Activated CD4-positive, alpha-beta T cell treated with anti-CD3 and anti-CD28 coated beads for 36 hours (primary cell): ENCODE data around the gene SLC25A1. TPM values are rescaled to one million over a fixed set of nuclear protein-coding genes. Genes with fewer than 3 reads are reported as not detected.
A peak's percentile ranks its signal among the peaks of the same experiment; 100 is the strongest.

ENCODE experiments used
- ATAC-seq: fragments of 200-7000 bp; cut with Tn5 transposase; one replicate; pipeline ENCODE4 v1.10.0; 2021; ENCODE audit warnings: mild to moderate bottlenecking, moderate library complexity
- CTCF ChIA-PET: fragments of 350-600 bp; sonication (Branson Sonifier 250); formaldehyde crosslinking; loops from one replicate; lab custom pipeline; 2021; ENCODE audit warnings: antibody characterized with exemption; lab: Charles Lee
- POLR2A ChIA-PET: fragments of 350-600 bp; sonication (Branson Sonifier 250); formaldehyde crosslinking; loops from one replicate; lab custom pipeline; 2021; ENCODE audit warnings: antibody characterized with exemption, inconsistent platforms; lab: Charles Lee
- DNase-seq: peaks from one replicate; pipeline ENCODE4 v3.0.0-alpha.2; 2020
- H3K27ac Mint-ChIP-seq: one replicate; pipeline ENCODE4 v1.8.0; 2021; ENCODE audit warnings: mixed read lengths
- H3K27me3 Mint-ChIP-seq: one replicate; pipeline ENCODE4 v1.8.0; 2021; ENCODE audit warnings: mixed read lengths
- H3K36me3 Mint-ChIP-seq: one replicate; pipeline ENCODE4 v1.8.0; 2021; ENCODE audit warnings: low read depth, mixed read lengths
- H3K4me1 Mint-ChIP-seq: one replicate; pipeline ENCODE4 v1.8.0; 2021; ENCODE audit warnings: mixed read lengths
- H3K4me3 Mint-ChIP-seq: one replicate; pipeline ENCODE4 v1.8.0; 2021; ENCODE audit warnings: mild to moderate bottlenecking, moderate library complexity, mixed read lengths
- H3K9me3 Mint-ChIP-seq: one replicate; pipeline ENCODE4 v1.8.0; 2021; ENCODE audit warnings: low read depth, mixed read lengths
- intact Hi-C, 2 experiments: fragments of 100-400 bp; cut with DNase I in 1 of 2; cut with micrococcal nuclease in 1 of 2; formaldehyde crosslinking; loops; one replicate each; pipeline versions ENCODE4 v1.14.2 to v1.15.1; 2022 to 2024; cut with DNase I, micrococcal nuclease
- total RNA-seq, 2 experiments: library from RNA; stranded (reverse); gene quantifications; one replicate each; pipeline ENCODE4 v1.2.3, GENCODE V29; 2021

SLC25A1 gene
- total RNA-seq, 2 experiments from 2014 or later = 48.5 to 52.8 TPM

- DNase-seq (peak; percentile 66), ATAC-seq (peak; percentile 34)
- POLR2A ChIA-PET = interaction anchor here (0.5 to 1.0 kb wide), 6 partner anchors 33 to 952 kb away, joined by 3 to 6 read pairs (median 3); partner anchors contain the start of genes CDC45 and ESS2
- Mint-ChIP-seq H3K4me1 (peaks cover 34% of the 10 kb centered on the region), H3K36me3 (no peaks in the 10 kb centered on the region), H3K9me3 (no peaks in the 10 kb centered on the region), H3K27ac (no peak overlapping the region), H3K27me3 (no peaks in the 10 kb centered on the region), H3K4me3 (peak overlapping the region; percentile 75)
- CTCF ChIA-PET = interaction anchor here (1.0 to 1.4 kb wide), 4 partner anchors 47 to 454 kb away, joined by 3 to 4 read pairs (median 4); no protein-coding TSS in a partner anchor
- intact Hi-C loops = loop anchor here (1.0 to 5.0 kb wide), 15 partner anchors 33 to 764 kb away; partner anchors contain the start of genes C22orf39 (in 2 of the 2), CDC45 (in 2 of the 2), CLTCL1 (in 2 of the 2) and ESS2 (in 2 of the 2)
Observed at GRCh38 chr22:19178065-19178656, 375 bp downstream of the SLC25A1 start.

- Mint-ChIP-seq H3K36me3 (peaks cover 4% of the 10 kb centered on the region), H3K4me3 (peak overlapping the region; percentile 75), H3K27me3 (no peaks in the 10 kb centered on the region), H3K9me3 (no peaks in the 10 kb centered on the region), H3K4me1 (peaks cover 39% of the 10 kb centered on the region), H3K27ac (no peak overlapping the region)
- ATAC-seq = no peak
- CTCF ChIA-PET = no interaction called here
- POLR2A ChIA-PET = no interaction called here
- no peak for DNase-seq
- intact Hi-C loops = loop anchor here (1.0 to 5.0 kb wide), 15 partner anchors 33 to 765 kb away; partner anchors contain the start of genes C22orf39 (in 2 of the 2), CDC45 (in 2 of the 2), CLTCL1 (in 2 of the 2) and ESS2 (in 2 of the 2)
Observed at GRCh38 chr22:19177164-19178064, 1.1 kb downstream of the SLC25A1 start.

- Mint-ChIP-seq H3K4me1 (peaks cover 37% of the 10 kb centered on the region), H3K27ac (no peak overlapping the region), H3K9me3 (no peaks in the 10 kb centered on the region), H3K36me3 (peaks cover 6% of the 10 kb centered on the region), H3K27me3 (no peaks in the 10 kb centered on the region), H3K4me3 (peak overlapping the region; percentile 49)
- ChIA-PET POLR2A (no interaction called here), CTCF (no interaction called here)
- DNase-seq = no peak
- intact Hi-C loops = loop anchor here (5.0 kb wide), 5 partner anchors 69 to 766 kb away; partner anchors contain the start of genes C22orf39 (in 1 of the 2), CLTCL1 (in 1 of the 2), COMT (in 1 of the 2) and HIRA (in 1 of the 2)
- ATAC-seq = no peak
Observed at GRCh38 chr22:19176732-19177131, 1.8 kb downstream of the SLC25A1 start.

- ATAC-seq = no peak
- H3K27me3 Mint-ChIP-seq = no peaks in the 10 kb centered on the region
- intact Hi-C loops = loop anchor here (5.0 kb wide), 5 partner anchors 69 to 766 kb away; partner anchors contain the start of genes C22orf39 (in 1 of the 2), CLTCL1 (in 1 of the 2), COMT (in 1 of the 2) and HIRA (in 1 of the 2)
- H3K27ac Mint-ChIP-seq = no peak overlapping the region
- peak overlapping the region; percentile 49 for H3K4me3 Mint-ChIP-seq
- H3K9me3 Mint-ChIP-seq = no peaks in the 10 kb centered on the region
- H3K4me1 Mint-ChIP-seq = peaks cover 31% of the 10 kb centered on the region
- DNase-seq = no peak
- ChIA-PET POLR2A (interaction anchor here (2.7 kb wide), 1 partner anchor 32 kb away, joined by 14 read pairs; the partner anchor contains the start of gene ESS2), CTCF (no interaction called here)
- peaks cover 6% of the 10 kb centered on the region for H3K36me3 Mint-ChIP-seq
Observed at GRCh38 chr22:19176175-19176643, 2.3 kb downstream of the SLC25A1 start.

GRCh38 chr22:19175602-19176174, 2.8 kb downstream of the SLC25A1 start:
- Mint-ChIP-seq H3K36me3 (peaks cover 8% of the 10 kb centered on the region), H3K27ac (no peak overlapping the region), H3K9me3 (no peaks in the 10 kb centered on the region), H3K27me3 (no peaks in the 10 kb centered on the region), H3K4me1 (peaks cover 30% of the 10 kb centered on the region), H3K4me3 (no peak overlapping the region)
- ChIA-PET POLR2A (interaction anchor here (2.7 kb wide), 1 partner anchor 32 kb away, joined by 14 read pairs; the partner anchor contains the start of gene ESS2), CTCF (interaction anchor here (1.1 kb wide), 1 partner anchor 29 kb away, joined by 3 read pairs; no protein-coding TSS in a partner anchor)
- ATAC-seq (no peak), DNase-seq (no peak)
- intact Hi-C loops = loop anchor here (5.0 kb wide), 5 partner anchors 68 to 767 kb away; partner anchors contain the start of genes C22orf39 (in 1 of the 2), CLTCL1 (in 1 of the 2), COMT (in 1 of the 2) and HIRA (in 1 of the 2)

GRCh38 chr22:19175026-19175601, 3.4 kb downstream of the SLC25A1 start:
- H3K27me3 Mint-ChIP-seq = peaks cover 4% of the 10 kb centered on the region
- H3K36me3 Mint-ChIP-seq = peaks cover 8% of the 10 kb centered on the region
- intact Hi-C loops = loop anchor here (5.0 kb wide), 5 partner anchors 68 to 767 kb away; partner anchors contain the start of genes C22orf39 (in 1 of the 2), CLTCL1 (in 1 of the 2), COMT (in 1 of the 2) and HIRA (in 1 of the 2)
- peaks cover 36% of the 10 kb centered on the region for H3K4me1 Mint-ChIP-seq
- POLR2A ChIA-PET = interaction anchor here (2.7 kb wide), 1 partner anchor 31 kb away, joined by 14 read pairs; the partner anchor contains the start of gene ESS2
- CTCF ChIA-PET = interaction anchor here (0.5 to 2.4 kb wide), 4 partner anchors 7 to 110 kb away, joined by 3 to 9 read pairs (median 5); partner anchors contain the start of gene ESS2
- DNase-seq (no peak), ATAC-seq (no peak)
- no peak overlapping the region for H3K4me3 Mint-ChIP-seq
- H3K9me3 Mint-ChIP-seq = no peaks in the 10 kb centered on the region
- H3K27ac Mint-ChIP-seq = no peak overlapping the region

- Mint-ChIP-seq H3K36me3 (peaks cover 8% of the 10 kb centered on the region), H3K27ac (no peak overlapping the region), H3K4me3 (peak overlapping the region; percentile 90), H3K4me1 (peaks cover 38% of the 10 kb centered on the region), H3K27me3 (peaks cover 8% of the 10 kb centered on the region), H3K9me3 (no peaks in the 10 kb centered on the region)
- no peak for DNase-seq
- no peak for ATAC-seq
- CTCF ChIA-PET = interaction anchor here (0.5 to 2.4 kb wide), 4 partner anchors 8 to 110 kb away, joined by 3 to 9 read pairs (median 5); partner anchors contain the start of gene ESS2
- intact Hi-C loops = loop anchor here (5.0 kb wide), 5 partner anchors 67 to 768 kb away; partner anchors contain the start of genes C22orf39 (in 1 of the 2), CLTCL1 (in 1 of the 2), COMT (in 1 of the 2) and HIRA (in 1 of the 2)
- POLR2A ChIA-PET = interaction anchor here (0.8 to 2.7 kb wide), 2 partner anchors 8 to 30 kb away, joined by 4 to 14 read pairs; partner anchors contain the start of gene ESS2
Observed at GRCh38 chr22:19174106-19175025, 4.2 kb downstream of the SLC25A1 start.

- peak overlapping the region; percentile 90 for H3K4me3 Mint-ChIP-seq
- ATAC-seq (no peak), DNase-seq (no peak)
- intact Hi-C loops = no loop called here
- H3K27ac Mint-ChIP-seq = peak overlapping the region; percentile 78
- peaks cover 16% of the 10 kb centered on the region for H3K27me3 Mint-ChIP-seq
- ChIA-PET CTCF (interaction anchor here (0.6 to 2.4 kb wide), 3 partner anchors 9 to 63 kb away, joined by 4 to 9 read pairs (median 6); partner anchors contain the start of gene ESS2), POLR2A (interaction anchor here (0.8 to 2.7 kb wide), 4 partner anchors 9 to 29 kb away, joined by 3 to 14 read pairs (median 4); partner anchors contain the start of gene ESS2)
- H3K9me3 Mint-ChIP-seq = no peaks in the 10 kb centered on the region
- H3K36me3 Mint-ChIP-seq = peaks cover 8% of the 10 kb centered on the region
- H3K4me1 Mint-ChIP-seq = peaks cover 41% of the 10 kb centered on the region
Observed at GRCh38 chr22:19173047-19174035, 5.2 kb downstream of the SLC25A1 start.
